Stimulated activated effector memory CD8-positive, alpha-beta T cell treated with anti-CD3 and anti-CD28 coated beads, Interleukin-12 subunit alpha, Interleukin-12 subunit beta, amount 100 ng/mL, for 72 hours (primary cell): ENCODE measurements around the gene MAD1L1.

Source experiments
- ATAC-seq: fragments of 150-1000 bp; cut with Tn5 transposase; 2 replicates; pipeline ENCODE4 v1.10.0; 2021
- DNase-seq, 2 donors: peaks; one replicate each; pipeline ENCODE4 v3.0.0; 2021 to 2022; ENCODE audit warnings: low spot score in 2 of 2
- H3K27ac Mint-ChIP-seq: one replicate; pipeline ENCODE4 v1.8.0; 2022; ENCODE audit warnings: mild to moderate bottlenecking, mixed read lengths
- H3K36me3 Mint-ChIP-seq: one replicate; pipeline ENCODE4 v1.8.0; 2022; ENCODE audit warnings: mild to moderate bottlenecking, mixed read lengths
- H3K4me1 Mint-ChIP-seq: one replicate; pipeline ENCODE4 v1.8.0; 2022; ENCODE audit warnings: mixed read lengths
- H3K4me3 Mint-ChIP-seq: one replicate; pipeline ENCODE4 v1.8.0; 2022; ENCODE audit warnings: mild to moderate bottlenecking, mixed read lengths
- H3K9me3 Mint-ChIP-seq: one replicate; pipeline ENCODE4 v1.8.0; 2022; ENCODE audit warnings: mixed read lengths

Gene MAD1L1

DNA sequence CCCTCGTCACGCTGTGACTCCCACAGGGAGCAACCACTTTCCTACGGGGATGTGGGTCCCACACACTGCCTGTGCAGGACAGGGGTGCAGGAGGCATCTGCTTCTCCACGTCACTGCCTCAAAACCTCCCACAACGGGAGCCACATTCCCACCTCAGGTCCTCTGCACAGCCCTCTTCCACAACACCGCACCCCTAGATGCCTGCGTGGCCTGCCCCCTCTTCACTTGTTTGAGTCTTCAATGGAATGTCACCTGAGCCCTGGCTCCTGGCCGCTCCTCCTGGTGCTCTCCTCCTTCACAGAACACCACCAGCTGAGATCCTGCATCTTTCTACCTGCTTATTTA, 73.6 kb downstream of the MAD1L1 start:
- Mint-ChIP-seq H3K36me3 (no peaks in the 10 kb centered on the region), H3K4me1 (peaks cover 6% of the 10 kb centered on the region), H3K27ac (peak overlapping the region; percentile 57), H3K4me3 (no peak overlapping the region), H3K9me3 (no peaks in the 10 kb centered on the region)
- ATAC-seq: no peak
- no peak for DNase-seq

DNA sequence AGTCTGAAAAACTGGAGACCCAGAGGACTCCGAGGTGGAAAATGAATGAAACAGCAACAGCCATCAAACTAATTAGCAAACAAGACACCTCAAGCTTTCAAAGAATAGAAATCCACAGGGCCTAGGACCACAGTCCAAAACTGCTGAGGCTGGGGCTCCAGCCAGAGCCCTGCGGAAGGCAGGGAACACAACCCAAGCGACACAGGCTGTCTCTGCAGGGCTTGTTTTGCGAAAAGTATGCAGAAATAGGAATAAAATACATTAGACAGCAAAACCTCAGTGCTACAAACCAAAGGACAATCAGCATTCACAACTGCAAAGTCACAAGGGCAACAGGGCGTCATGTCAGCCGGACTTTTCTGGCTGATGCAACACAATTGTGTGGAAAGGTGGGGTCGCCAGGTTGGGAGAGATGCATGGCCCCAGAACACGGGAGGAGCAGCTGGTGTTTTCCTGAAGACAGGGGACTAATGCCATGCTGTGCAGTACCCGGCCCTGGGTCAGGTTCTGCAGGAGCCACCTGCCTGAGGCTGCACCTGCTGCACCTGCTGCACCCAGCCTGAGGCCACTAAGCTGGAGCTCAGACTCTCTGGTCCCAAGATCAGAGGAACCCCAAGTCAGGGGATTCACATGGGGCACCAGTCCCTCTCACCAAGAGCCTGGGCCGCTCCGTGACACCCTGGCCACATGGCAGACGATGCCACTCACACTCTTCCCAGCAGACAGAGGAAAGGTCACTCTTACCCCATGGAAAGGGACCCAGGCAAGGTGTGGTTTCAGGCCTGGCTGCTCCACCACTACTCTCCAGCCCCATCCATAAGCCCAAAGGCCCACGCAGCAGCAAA, 74.2 kb downstream of the MAD1L1 start:
- no peak for ATAC-seq
- Mint-ChIP-seq H3K27ac (peak overlapping the region; percentile 57), H3K4me1 (peaks cover 7% of the 10 kb centered on the region), H3K4me3 (no peak overlapping the region), H3K36me3 (no peaks in the 10 kb centered on the region), H3K9me3 (no peaks in the 10 kb centered on the region)
- no peak for DNase-seq

DNA sequence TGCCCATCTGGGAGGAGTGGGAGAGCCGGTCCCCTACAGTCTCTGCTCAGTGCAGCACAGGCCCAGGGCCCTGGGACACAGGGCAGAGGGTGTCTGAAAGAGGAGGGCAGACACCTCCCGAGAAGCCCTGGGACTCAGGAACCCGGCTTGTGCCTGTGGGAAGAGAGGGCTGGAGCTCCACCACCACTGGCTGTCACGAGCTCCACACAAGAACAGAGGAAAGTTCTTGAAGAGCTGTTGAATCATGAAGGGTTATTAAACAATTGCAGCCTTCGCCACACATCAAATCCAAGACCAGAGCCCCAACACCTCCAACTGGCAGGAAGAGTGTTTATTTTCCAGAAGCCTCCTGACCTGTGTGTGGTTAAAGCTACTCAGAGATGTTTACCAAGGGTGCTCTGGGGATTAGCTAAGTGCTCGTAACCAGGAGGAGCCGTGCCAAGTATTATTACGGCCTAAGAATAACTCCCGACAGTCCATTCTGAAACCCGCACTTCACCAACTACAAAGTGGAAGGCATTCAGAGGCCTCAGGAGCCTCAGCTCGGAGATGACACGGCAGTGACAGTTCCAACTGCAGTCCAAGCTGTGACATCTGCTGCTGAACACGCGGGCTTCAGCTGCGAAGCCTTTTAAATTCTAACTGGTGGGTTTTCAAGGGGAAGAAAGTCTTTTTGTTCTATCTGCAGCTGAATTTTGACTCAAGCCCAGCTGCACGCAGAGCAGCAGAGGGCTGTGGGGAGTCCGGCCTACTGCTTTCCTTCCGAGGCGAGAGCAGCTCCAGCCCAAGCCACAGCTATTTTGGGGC, 75.1 kb downstream of the MAD1L1 start:
- H3K9me3 Mint-ChIP-seq: no peaks in the 10 kb centered on the region
- no peaks in the 10 kb centered on the region for H3K36me3 Mint-ChIP-seq

DNA sequence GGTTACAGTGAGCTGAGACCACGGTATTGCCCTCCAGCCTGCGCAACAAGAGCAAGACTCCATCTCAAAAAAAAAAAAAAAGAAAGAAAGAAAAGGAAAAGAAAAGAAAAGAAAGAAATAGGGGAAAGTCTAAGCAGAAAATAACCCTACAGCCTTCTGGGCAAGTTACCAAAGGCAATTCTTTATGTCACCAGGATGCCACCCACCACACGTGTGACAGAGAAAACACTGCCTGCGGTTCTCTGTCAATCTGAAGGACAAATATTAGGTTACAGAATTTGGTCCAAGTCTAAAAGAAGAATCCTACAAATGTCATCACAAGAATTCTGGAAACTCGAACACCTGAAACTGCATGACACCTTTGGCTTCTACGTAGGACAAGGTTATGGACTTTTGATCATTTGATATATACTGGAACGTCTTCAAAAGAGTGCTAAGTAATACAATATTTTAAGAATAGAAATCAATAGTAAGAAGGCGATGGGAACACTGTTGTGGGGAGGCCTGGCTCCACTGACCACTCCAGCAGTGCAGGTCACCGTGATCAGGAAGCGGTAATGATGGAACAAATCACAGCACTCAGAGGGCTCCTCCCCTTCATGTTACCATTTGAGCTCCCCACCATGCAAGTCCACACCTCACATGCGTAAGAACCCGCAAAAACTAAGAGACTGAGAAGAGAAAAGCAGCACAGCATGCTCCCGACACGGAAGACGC, 75.8 kb downstream of the MAD1L1 start:
- Mint-ChIP-seq H3K27ac (no peak overlapping the region), H3K36me3 (no peaks in the 10 kb centered on the region), H3K9me3 (no peaks in the 10 kb centered on the region), H3K4me3 (no peak overlapping the region), H3K4me1 (peaks cover 11% of the 10 kb centered on the region)
- ATAC-seq (no peak), DNase-seq (no peak)

More for the DNA sequence above, 75.1 kb downstream of the MAD1L1 start:
- DNase-seq (no peak), ATAC-seq (no peak)
- Mint-ChIP-seq H3K4me3 (no peak overlapping the region), H3K4me1 (peaks cover 11% of the 10 kb centered on the region), H3K27ac (peak overlapping the region; percentile 48)

DNA sequence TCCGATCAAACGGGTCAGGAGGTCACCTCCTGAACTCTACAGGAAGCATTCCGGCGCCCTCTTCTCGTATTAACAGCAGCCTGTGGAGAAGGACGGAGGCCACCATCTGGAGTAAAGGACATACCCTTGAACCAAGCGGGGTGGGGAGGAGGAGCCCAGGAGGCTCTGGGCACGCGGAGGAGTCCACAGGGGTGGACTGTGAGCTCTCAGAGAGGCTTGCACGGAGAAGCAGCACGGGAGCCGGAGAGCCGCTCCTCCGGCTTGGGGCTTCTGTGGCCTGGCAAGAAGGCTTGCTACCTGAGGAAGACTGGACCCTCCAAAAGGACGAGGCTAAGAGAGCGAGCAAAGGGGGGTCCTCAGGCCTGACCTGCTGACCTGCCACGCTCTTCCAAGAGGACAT, 77.9 kb downstream of the MAD1L1 start:
- H3K27ac Mint-ChIP-seq: no peak overlapping the region
- ATAC-seq (no peak), DNase-seq (no peak)
- H3K36me3 Mint-ChIP-seq: no peaks in the 10 kb centered on the region
- peaks cover 18% of the 10 kb centered on the region for H3K4me1 Mint-ChIP-seq
- no peak overlapping the region for H3K4me3 Mint-ChIP-seq
- no peaks in the 10 kb centered on the region for H3K9me3 Mint-ChIP-seq

DNA sequence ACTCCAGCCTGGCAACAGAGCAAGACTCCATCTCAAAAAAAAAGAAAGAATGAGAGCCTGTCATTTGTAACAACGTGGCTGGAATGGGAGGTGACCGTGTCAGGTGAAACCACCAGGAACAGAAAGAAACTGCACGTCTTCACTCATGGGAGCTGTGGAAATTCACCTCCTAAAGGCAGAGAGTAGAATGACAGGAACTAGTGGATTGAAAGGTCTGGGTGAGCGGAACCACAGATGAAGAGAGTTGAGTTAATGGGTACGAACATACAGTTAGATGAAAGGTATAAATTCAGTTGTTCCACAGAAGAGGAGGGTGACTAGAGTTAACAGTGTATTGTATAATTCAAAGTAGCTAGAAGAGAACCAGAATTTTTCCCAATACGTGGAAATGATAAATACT, 78.6 kb downstream of the MAD1L1 start:
- Mint-ChIP-seq H3K9me3 (no peaks in the 10 kb centered on the region), H3K27ac (no peak overlapping the region), H3K36me3 (no peaks in the 10 kb centered on the region), H3K4me1 (peaks cover 18% of the 10 kb centered on the region), H3K4me3 (no peak overlapping the region)
- ATAC-seq (no peak), DNase-seq (no peak)

DNA sequence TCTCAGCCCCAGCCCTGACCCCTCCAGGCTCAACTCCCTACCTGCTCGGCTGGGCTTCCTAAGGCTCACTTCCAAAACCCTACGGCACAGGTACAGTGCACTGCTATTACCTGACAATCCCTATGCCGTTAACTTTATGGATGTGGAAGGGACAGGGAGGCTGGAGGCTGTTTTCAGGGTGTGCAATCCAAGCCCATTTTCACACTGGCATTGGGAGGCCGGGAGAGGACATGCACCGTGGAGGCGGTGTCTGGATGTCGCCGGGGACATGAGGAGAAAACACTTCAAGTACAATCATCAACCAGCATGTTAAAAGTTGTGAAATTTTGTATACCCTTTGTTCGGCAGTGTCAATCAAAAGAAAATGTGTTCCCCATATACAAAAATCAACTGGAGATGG, 80.1 kb downstream of the MAD1L1 start:
- Mint-ChIP-seq H3K4me1 (peaks cover 18% of the 10 kb centered on the region), H3K9me3 (no peaks in the 10 kb centered on the region), H3K36me3 (no peaks in the 10 kb centered on the region), H3K27ac (no peak overlapping the region), H3K4me3 (no peak overlapping the region)
- ATAC-seq (no peak), DNase-seq (no peak)

DNA sequence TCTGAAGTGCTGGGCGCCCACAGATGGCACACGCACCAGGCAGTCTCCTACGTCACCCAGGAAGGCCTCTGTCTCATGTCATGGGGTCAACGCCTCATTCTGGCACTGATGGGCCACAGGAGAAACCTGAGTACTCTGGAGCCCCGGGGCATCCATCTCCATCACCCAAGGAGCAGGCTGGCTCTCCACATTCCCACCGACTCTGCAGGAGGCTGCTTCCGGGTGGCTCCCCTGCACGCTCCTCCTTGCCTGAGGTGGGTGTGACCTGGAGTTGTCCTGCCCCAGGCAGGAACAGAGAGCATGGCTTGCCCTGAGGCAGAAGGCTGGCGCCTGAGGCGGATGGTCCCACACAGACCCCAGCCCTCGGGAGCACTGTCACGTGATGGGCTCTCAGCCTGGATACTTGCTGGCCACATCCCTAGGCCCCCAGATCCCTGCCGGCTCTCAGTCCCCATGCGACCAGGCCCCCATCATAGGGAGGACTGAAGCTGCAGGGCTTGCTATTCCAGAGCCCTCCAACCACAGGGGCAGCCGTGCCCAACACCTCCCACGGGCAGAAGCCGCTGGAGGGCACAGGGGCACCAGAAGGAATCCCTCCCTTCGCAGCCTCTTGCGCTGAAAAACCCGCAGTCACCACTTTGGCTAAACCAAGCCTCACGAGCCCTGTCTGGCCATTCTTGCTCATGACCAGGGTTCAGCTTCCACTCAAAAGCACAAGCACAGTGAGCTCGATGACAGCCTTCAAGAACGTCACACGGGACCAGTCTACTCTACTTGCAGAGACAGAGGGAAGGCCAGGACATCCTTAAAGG, 80.7 kb downstream of the MAD1L1 start:
- no peak for DNase-seq
- no peak for ATAC-seq
- Mint-ChIP-seq H3K4me3 (no peak overlapping the region), H3K9me3 (no peaks in the 10 kb centered on the region), H3K27ac (no peak overlapping the region), H3K4me1 (peaks cover 18% of the 10 kb centered on the region), H3K36me3 (no peaks in the 10 kb centered on the region)

DNA sequence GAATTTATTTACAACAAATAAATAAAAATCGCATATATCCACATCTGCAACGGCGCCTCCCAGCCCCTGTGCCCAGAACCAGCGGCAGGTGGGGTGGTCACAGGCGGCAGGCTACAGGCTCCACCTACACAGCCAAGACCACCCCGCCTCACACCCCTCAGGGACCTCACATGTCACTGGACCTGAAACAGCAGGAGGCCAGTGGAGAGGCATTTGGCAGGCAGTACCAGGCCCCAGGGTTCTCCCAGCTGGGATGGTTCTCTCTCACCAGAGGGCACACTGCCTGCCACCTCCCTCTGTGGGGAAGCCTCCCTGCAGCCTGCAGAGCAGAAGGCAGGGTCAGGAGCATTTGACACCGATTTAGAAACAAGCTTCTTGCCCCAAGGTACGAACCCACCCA, 81.5 kb downstream of the MAD1L1 start:
- Mint-ChIP-seq H3K9me3 (no peaks in the 10 kb centered on the region), H3K4me1 (peaks cover 18% of the 10 kb centered on the region), H3K4me3 (no peak overlapping the region), H3K27ac (no peak overlapping the region), H3K36me3 (no peaks in the 10 kb centered on the region)
- ATAC-seq: no peak
- DNase-seq: no peak

DNA sequence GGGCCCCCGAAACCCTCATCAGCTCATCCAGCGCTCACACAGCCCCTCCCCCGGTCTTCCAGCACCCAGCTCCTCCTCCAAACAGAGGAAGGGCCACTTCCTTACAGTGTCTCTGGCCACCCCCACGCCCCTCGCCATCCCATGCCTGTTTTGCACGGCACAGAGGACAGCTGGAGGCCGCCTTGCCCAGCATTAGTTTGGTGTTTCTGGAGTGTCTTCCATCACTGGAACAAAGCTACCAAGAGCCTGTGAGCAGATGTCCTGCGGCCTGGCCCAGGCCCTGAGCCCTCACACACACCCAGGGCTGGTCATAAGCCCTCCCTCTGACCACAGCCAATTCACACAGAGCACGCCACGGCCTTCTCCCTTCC, 82.3 kb downstream of the MAD1L1 start:
- H3K4me3 Mint-ChIP-seq: no peak overlapping the region
- DNase-seq (no peak), ATAC-seq (no peak)
- peaks cover 16% of the 10 kb centered on the region for H3K4me1 Mint-ChIP-seq
- H3K27ac Mint-ChIP-seq: peak overlapping the region; percentile 56
- H3K9me3 Mint-ChIP-seq: no peaks in the 10 kb centered on the region
- peaks cover 1% of the 10 kb centered on the region for H3K36me3 Mint-ChIP-seq

DNA sequence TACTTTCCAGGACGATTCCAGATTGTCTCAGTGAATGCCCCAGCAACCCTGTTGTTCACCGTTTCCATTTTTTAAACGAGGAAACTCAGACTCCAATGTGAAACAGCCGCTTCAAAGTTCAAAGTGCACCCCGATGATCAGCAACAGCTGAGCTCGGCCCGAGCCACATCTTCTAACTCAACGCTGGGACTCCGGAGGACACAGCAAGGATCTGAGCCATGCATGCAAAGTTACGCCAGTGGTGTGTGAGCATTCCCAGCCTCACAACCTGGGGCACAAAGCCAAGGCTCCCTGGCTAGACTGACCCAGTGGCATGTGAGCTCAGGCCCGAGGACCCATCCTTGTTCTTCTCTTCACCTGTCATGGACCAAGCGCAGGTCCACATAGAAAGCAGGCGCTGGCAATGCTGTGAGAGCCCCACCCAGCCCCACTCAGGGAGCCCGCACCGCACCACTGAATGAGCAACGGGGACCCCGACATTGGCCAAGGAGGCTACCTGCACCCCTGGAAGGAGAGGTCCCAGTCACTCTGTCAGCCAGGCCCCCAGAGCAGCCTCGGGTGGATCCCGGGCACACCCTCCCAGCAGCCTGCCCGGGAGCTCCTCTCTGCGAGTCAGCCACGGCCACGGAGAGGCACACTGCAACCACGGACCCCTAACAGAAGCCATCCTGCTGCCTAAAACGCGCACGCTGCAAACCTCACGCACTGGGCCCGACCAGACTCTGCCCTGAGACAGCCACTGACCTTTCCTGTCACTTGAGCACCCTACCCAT, 82.9 kb downstream of the MAD1L1 start:
- ATAC-seq (no peak), DNase-seq (no peak)
- H3K9me3 Mint-ChIP-seq: no peaks in the 10 kb centered on the region
- H3K36me3 Mint-ChIP-seq: peaks cover 7% of the 10 kb centered on the region
- H3K27ac Mint-ChIP-seq: no peak overlapping the region
- H3K4me3 Mint-ChIP-seq: no peak overlapping the region
- peaks cover 11% of the 10 kb centered on the region for H3K4me1 Mint-ChIP-seq

DNA sequence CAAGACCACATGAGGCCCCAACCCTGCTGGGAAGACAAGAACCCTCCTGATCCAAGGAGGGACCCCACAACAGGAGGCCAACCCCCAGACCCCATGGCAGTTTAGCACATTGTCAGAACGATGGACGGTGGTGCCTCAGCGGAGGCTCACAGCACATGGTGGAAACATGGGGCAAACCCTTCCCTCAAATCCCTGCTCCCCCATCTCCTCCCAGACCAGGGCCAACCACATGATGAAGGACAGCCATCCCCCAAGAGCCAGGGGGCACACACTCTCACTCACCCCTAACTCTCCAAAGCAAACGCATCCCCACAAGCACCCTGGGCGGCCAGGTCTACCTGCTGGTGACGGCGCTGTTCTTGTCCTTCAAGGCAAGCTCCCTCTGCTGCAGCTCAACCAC, 83.9 kb downstream of the MAD1L1 start:
- no peak overlapping the region for H3K4me3 Mint-ChIP-seq
- H3K36me3 Mint-ChIP-seq: peaks cover 8% of the 10 kb centered on the region
- ATAC-seq (no peak), DNase-seq (no peak)
- H3K9me3 Mint-ChIP-seq: no peaks in the 10 kb centered on the region
- H3K4me1 Mint-ChIP-seq: peaks cover 11% of the 10 kb centered on the region
- H3K27ac Mint-ChIP-seq: no peak overlapping the region

DNA sequence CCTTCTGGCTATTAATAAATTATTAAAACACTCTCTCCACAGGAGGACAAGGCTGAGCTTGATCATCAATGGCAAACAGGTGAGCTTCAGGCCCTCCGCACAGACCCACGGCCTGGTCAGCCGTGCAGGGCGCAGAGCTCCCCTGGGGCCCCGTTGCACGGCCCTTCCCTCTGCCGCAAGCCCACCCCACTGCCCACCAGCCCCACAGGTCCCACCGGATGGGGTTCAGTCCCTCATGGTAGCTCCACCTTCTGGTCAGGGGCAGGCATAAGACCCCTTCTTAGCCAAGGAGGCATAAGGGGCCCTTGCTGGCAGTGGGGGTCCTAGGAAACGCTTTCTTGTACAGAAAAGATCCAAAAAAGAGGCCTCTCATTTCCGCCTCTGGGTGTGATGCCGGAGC, 84.6 kb downstream of the MAD1L1 start:
- Mint-ChIP-seq H3K4me1 (peaks cover 7% of the 10 kb centered on the region), H3K4me3 (no peak overlapping the region), H3K9me3 (no peaks in the 10 kb centered on the region), H3K36me3 (peaks cover 8% of the 10 kb centered on the region), H3K27ac (no peak overlapping the region)
- no peak for ATAC-seq
- no peak for DNase-seq

DNA sequence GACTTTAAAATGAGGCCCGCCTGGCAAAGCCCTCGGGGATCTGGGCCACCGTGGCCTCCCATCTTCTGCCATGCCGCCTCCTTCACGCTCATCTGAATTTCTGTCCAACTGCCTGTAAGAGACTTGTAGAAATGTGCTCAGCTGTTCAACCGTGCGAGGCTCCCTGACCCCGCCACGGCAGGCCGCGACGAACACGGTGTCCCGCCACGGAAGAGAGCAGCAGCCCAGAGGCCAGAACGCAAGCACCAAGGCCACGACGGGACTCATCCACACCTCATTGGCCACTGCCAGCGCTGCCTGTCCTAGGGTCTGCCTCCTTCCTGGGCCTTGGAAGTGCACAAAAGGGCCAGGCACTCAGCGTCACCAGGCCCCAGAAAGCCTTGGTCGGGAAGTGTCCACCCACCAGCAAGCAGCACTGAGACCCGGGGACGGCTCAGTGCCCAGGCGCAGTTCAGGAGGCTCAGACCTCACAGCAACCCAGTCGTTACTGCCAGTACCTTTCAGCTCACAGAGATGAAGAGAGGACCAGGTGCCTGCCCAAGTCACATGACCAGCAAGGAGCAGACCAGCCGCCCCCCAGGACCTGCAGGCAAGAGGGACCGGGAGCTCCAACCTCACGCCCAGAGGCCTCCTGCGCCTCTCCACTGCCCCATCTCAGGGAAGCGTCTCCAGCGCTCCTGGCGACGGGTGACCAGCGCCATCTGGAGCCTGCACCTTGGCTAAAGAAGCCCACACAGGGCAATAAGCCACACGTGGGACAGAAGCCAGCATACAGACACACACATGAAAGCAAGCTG, 85.9 kb downstream of the MAD1L1 start:
- Mint-ChIP-seq H3K36me3 (peaks cover 8% of the 10 kb centered on the region), H3K27ac (no peak overlapping the region), H3K4me3 (no peak overlapping the region), H3K4me1 (peaks cover 11% of the 10 kb centered on the region), H3K9me3 (no peaks in the 10 kb centered on the region)
- ATAC-seq: no peak
- DNase-seq: no peak
